Mucosa of descending colon (tissue), 3 donors: ENCODE results near the gene PCDH12. TPM values are rescaled to one million over a fixed set of nuclear protein-coding genes. Genes with fewer than 3 reads are reported as not detected.

Experiments used
- ATAC-seq: fragments of 200-7000 bp; cut with Tn5 transposase; one replicate; pipeline ENCODE4 v1.9.1; 2020; ENCODE audit warnings: mild to moderate bottlenecking, moderate library complexity
- DNase-seq, 3 donors: peaks; one replicate each; pipeline ENCODE4 v3.0.0-alpha.2; 2020
- H3K36me3 ChIP-seq: fragments of 200-600 bp; one replicate; pipeline ENCODE4 v1.8.0; 2021; ENCODE audit warnings: low read depth, mild to moderate bottlenecking
- H3K4me1 ChIP-seq: fragments of 200-600 bp; one replicate; pipeline ENCODE4 v1.8.0; 2021; ENCODE audit warnings: low read depth, mild to moderate bottlenecking
- H3K4me3 ChIP-seq: fragments of 200-600 bp; one replicate; pipeline ENCODE4 v1.8.0; 2021; ENCODE audit warnings: mild to moderate bottlenecking
- H3K9me3 ChIP-seq: fragments of 200-600 bp; one replicate; pipeline ENCODE4 v1.8.0; 2021; ENCODE audit warnings: mild to moderate bottlenecking
- intact Hi-C, 2 donors: fragments of 100-400 bp; cut with DNase I in 1 of 2; cut with micrococcal nuclease in 1 of 2; formaldehyde crosslinking; loops; one replicate each; pipeline versions ENCODE4 v1.11.0 to v1.11.1; 2022; cut with DNase I, micrococcal nuclease
- total RNA-seq, 3 donors: library from RNA; stranded (reverse); fragmentation: NEBNext Ultra II Directional in 2 of 3; extraction: Animal tissue kit (Norgen Biotek cat#: 25700) in 2 of 3; gene quantifications; one replicate each; pipeline versions ENCODE4 v1.2.1 to v1.2.4, GENCODE V29; 2021 to 2023
- TF ChIP-seq, protein P1 (sequence below): fragments of 200-600 bp; IDR thresholded peaks from one replicate; pipeline ENCODE4 v1.8.0; 2022; ENCODE audit warnings: antibody characterized with exemption, mild to moderate bottlenecking
- donor health status: DM: no; HTN: no; CAD: no; lungs with moderate emphysema.
- donor health status: DM: no; HTN: no; CAD: no.
- donor health status: DM: no; HTN: yes; CAD: no.

PCDH12 gene
- total RNA-seq, 3 donors from 2014 or later = 1.2 to 3.2 (median 2.2) TPM

- H3K4me1 ChIP-seq = no peaks in the 10 kb centered on the region
- no peaks in the 10 kb centered on the region for H3K36me3 ChIP-seq
- no peak overlapping the region for H3K4me3 ChIP-seq
- DNase-seq = no peak
- no peak for ATAC-seq
- intact Hi-C loops = no loop called here
- H3K9me3 ChIP-seq = no peaks in the 10 kb centered on the region
- TF ChIP-seq, protein P1, sequence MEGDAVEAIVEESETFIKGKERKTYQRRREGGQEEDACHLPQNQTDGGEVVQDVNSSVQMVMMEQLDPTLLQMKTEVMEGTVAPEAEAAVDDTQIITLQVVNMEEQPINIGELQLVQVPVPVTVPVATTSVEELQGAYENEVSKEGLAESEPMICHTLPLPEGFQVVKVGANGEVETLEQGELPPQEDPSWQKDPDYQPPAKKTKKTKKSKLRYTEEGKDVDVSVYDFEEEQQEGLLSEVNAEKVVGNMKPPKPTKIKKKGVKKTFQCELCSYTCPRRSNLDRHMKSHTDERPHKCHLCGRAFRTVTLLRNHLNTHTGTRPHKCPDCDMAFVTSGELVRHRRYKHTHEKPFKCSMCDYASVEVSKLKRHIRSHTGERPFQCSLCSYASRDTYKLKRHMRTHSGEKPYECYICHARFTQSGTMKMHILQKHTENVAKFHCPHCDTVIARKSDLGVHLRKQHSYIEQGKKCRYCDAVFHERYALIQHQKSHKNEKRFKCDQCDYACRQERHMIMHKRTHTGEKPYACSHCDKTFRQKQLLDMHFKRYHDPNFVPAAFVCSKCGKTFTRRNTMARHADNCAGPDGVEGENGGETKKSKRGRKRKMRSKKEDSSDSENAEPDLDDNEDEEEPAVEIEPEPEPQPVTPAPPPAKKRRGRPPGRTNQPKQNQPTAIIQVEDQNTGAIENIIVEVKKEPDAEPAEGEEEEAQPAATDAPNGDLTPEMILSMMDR = no peak
Measured at GRCh38 chr5:141944076-141944475, 13.9 kb downstream of the PCDH12 start.

DNA sequence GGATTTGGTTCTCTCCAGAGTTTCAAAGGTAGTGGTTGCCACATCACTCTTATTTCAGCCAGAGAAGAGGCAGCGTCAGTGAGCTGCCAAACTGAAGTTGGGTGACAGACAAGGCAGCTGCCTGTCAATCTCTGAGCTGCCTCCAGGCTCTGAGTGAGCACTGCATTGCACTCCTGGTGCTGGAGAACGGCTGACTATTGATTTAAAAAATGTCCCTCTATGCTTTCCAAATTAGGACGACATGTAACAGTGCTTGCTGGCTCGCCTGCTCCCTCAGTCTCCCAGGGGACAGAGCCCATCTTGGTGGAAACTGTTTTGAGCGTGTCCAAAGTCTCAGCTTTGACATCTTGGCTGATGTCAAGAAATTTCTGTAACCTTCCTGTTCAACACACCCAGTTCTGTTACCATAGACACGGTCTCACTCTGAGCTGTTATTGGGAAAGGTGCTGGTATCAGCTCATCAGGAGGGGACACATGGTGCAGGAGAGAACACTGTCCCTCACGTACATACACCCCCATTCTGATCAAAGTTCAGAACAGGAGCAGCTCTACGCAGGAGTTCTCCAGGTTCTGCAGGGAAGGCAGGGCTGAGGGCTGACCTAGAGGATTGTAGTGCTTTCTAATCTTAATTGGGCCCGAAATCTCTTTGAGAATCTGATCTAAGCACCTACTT, 15.7 kb downstream of the PCDH12 start:
- Histone ChIP-seq H3K36me3 (no peaks in the 10 kb centered on the region), H3K9me3 (no peaks in the 10 kb centered on the region), H3K4me1 (no peaks in the 10 kb centered on the region), H3K4me3 (no peak overlapping the region)
- TF ChIP-seq, protein P1 = no peak
- no peak for DNase-seq
- intact Hi-C loops = no loop called here
- ATAC-seq = no peak

DNA sequence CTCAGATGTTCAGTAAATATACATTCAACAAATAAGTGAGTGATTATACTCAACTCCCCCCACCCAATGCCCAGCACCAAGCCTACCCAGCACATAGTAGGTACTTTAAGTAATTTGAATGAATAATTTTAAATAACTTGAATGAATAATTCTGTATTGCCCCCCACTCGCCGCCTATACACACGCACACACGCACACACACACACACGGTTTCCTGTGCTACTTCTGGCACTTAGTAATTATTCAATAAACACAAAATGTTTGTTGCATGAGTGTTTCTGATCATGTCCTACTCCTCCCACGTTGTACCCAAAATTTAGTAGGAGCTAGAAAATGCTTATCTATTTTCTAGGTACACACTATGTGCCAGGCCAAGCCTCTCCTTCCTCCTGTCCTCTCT, 16.2 kb downstream of the PCDH12 start:
- TF ChIP-seq, protein P1 = no peak
- no peaks in the 10 kb centered on the region for H3K4me1 ChIP-seq
- ATAC-seq (no peak), DNase-seq (no peak)
- H3K36me3 ChIP-seq = no peaks in the 10 kb centered on the region
- H3K9me3 ChIP-seq = no peaks in the 10 kb centered on the region
- no peak overlapping the region for H3K4me3 ChIP-seq
- intact Hi-C loops = no loop called here

GRCh38 chr5:141941307-141941706, 16.7 kb downstream of the PCDH12 start:
- TF ChIP-seq, protein P1 = no peak
- Histone ChIP-seq H3K36me3 (no peaks in the 10 kb centered on the region), H3K4me3 (no peak overlapping the region), H3K9me3 (no peaks in the 10 kb centered on the region), H3K4me1 (no peaks in the 10 kb centered on the region)
- intact Hi-C loops = no loop called here
- ATAC-seq = peak; percentile 9
- DNase-seq = no peak

GRCh38 chr5:141940695-141941271, 17.2 kb downstream of the PCDH12 start:
- Histone ChIP-seq H3K36me3 (no peaks in the 10 kb centered on the region), H3K4me1 (no peaks in the 10 kb centered on the region), H3K4me3 (no peak overlapping the region), H3K9me3 (no peaks in the 10 kb centered on the region)
- intact Hi-C loops = no loop called here
- TF ChIP-seq, protein P1 = no peak
- DNase-seq = no peak
- peak; percentile 49 for ATAC-seq
